Measurements from ENCODE around the gene NMNAT2. TPM values are rescaled to one million over a fixed set of nuclear protein-coding genes. Genes with fewer than 3 reads are reported as not detected.

Gene NMNAT2
- total and polyA plus RNA-seq, 2 donors (not counting 3 experiments of a cell fraction or from before 2014, with no cell fraction given) = 0.28 to 0.38 TPM

- H3K27ac ChIP-seq (ENCODE audit: insufficient read depth, low read depth, low read length) = no peak overlapping the region
- DNase-seq (ENCODE audit: low read depth, low spot score) (no peak), FAIRE-seq (no peak)
- no peak overlapping the region for H3K4me2 ChIP-seq (ENCODE audit: insufficient read depth, low read length)
- CTCF ChIA-PET = interaction anchor here (1.3 to 2.6 kb wide), 3 partner anchors 10 to 17 kb away, joined by 3 to 9 read pairs (median 5); no protein-coding TSS in a partner anchor
- H3K9me3 ChIP-seq (replicated peaks; ENCODE audit: control insufficient read depth, insufficient read depth, low read length) = no peaks in the 10 kb centered on the region
- H3K9ac ChIP-seq (replicated peaks; ENCODE audit: extremely low read depth, insufficient read depth, low read length) = no peak overlapping the region
- intact Hi-C loops (cut with micrococcal nuclease) (no loop called here), dilution Hi-C loops (cut with MboI; ENCODE audit: extremely low pct_ligation_motif_present, low sequenced_read_pairs) (no loop called here)
- peaks cover 0 to 5% of the 10 kb centered on the region in 2 experiments for H3K27me3 ChIP-seq (ENCODE audit: control insufficient read depth in 2 of 2, insufficient read depth in 2 of 2, low read length in 2 of 2)
- POLR2A ChIA-PET = no interaction called here
- no peak overlapping the region for H3K4me3 ChIP-seq (replicated peaks in 1 of 3; ENCODE audit: insufficient read depth in 1 of 3, low read depth in 1 of 3, low read length in 3 of 3)
- peaks cover 4% of the 10 kb centered on the region for H3K4me1 ChIP-seq (ENCODE audit: control insufficient read depth, extremely low read depth, insufficient read depth, low read length)
- H3K36me3 ChIP-seq (ENCODE audit: control insufficient read depth in 2 of 2, extremely low read depth in 1 of 2, insufficient read depth in 2 of 2, low read length in 2 of 2) = no peaks in the 10 kb centered on the region
- H3K9me1 ChIP-seq (replicated peaks; ENCODE audit: control insufficient read depth, extremely low read depth, insufficient read depth, low read length) = no peaks in the 10 kb centered on the region
- no peaks in the 10 kb centered on the region for H3K79me2 ChIP-seq (ENCODE audit: control insufficient read depth, insufficient read depth, low read length)
- no peaks in the 10 kb centered on the region for H4K20me1 ChIP-seq (replicated peaks; ENCODE audit: control insufficient read depth, extremely low read depth, insufficient read depth, low read length)
- H2AFZ ChIP-seq (ENCODE audit: low read depth, low read length) = no peak overlapping the region
- TF ChIP-seq POLR2AphosphoS5 (IDR thresholded peaks at IDR 0.05; ENCODE audit: insufficient read depth, low read depth, low read length) (no peak), FOS (IDR thresholded peaks at IDR 0.05; ENCODE audit: borderline replicate concordance, insufficient read depth, low read length) (no peak), CTCF (IDR thresholded peaks at IDR 0.05; ENCODE audit: extremely low read depth in 1 of 2, insufficient read depth in 1 of 2, low read depth in 1 of 2, low read length in 2 of 2) (no peak), JUN (IDR thresholded peaks at IDR 0.05; ENCODE audit: borderline replicate concordance, insufficient read depth, insufficient read length, low read depth) (no peak), POLR2A (IDR thresholded peaks at IDR 0.05; ENCODE audit: low read depth, low read length) (no peak), GATA2 (IDR thresholded peaks at IDR 0.05; ENCODE audit: insufficient read depth, insufficient read length, low read depth, low read length) (no peak), MYC (IDR thresholded peaks at IDR 0.05; ENCODE audit: low read depth, low read length) (no peak), EZH2 (IDR thresholded peaks at IDR 0.05; ENCODE audit: borderline replicate concordance, low read depth, low read length, severe bottlenecking) (no peak), MAX (IDR thresholded peaks at IDR 0.05; ENCODE audit: insufficient read depth, insufficient read length) (no peak)
- no TSS peak for BruUV-seq (replicated peaks)
These were observed 200.1 kb downstream of the NMNAT2 start for GRCh38 chr1:183218027-183218618.
